DOHH2 (cell line): ENCODE results near the gene DLX4.

Experiments used
- H3F3A ChIP-seq: fragments of 200-600 bp; sonication (generic), shearing (Covaris generic); 2 replicates; pipeline ENCODE4 v1.6.0; 2016; ENCODE audit warnings: antibody characterized with exemption, mild to moderate bottlenecking; ENCODE audit not compliant: control insufficient read depth, insufficient read depth
- H3K27ac ChIP-seq: fragments of 200-600 bp; sonication (generic); 2 replicates; pipeline ENCODE4 v1.5.1; 2014; ENCODE audit warnings: low read depth, mild to moderate bottlenecking, low read length, moderate library complexity
- H3K27me3 ChIP-seq: fragments of 200-600 bp; sonication (generic); 2 replicates; pipeline ENCODE4 v1.6.1; 2014; ENCODE audit warnings: mild to moderate bottlenecking, low read length, mixed read lengths; ENCODE audit not compliant: control insufficient read depth
- H3K36me3 ChIP-seq: fragments of 200-600 bp; sonication (generic); 2 replicates; pipeline ENCODE4 v1.6.1; 2014; ENCODE audit warnings: mild to moderate bottlenecking, low read length, moderate library complexity, mixed read lengths; ENCODE audit not compliant: control insufficient read depth
- H3K4me1 ChIP-seq: fragments of 200-600 bp; sonication (generic); 2 replicates; pipeline ENCODE4 v1.6.1; 2014; ENCODE audit warnings: mild to moderate bottlenecking, low read length, mixed read lengths; ENCODE audit not compliant: control insufficient read depth
- H3K4me2 ChIP-seq: fragments of 200-600 bp; sonication (generic); 2 replicates; pipeline ENCODE4 v1.6.0; 2014; ENCODE audit warnings: mild to moderate bottlenecking, low read length, moderate library complexity
- H3K4me3 ChIP-seq: fragments of 200-600 bp; sonication (generic); 2 replicates; pipeline ENCODE4 v1.5.1; 2014; ENCODE audit warnings: mild to moderate bottlenecking, low read length, mixed read lengths
- H3K79me2 ChIP-seq: fragments of 200-600 bp; sonication (generic); 2 replicates; pipeline ENCODE4 v1.6.1; 2014; ENCODE audit warnings: mild to moderate bottlenecking, low read length, mixed read lengths; ENCODE audit not compliant: control insufficient read depth
- H3K9me2 ChIP-seq: fragments of 200-600 bp; sonication (generic); replicated peaks from 2 replicates; pipeline ENCODE4 v1.6.1; 2014; ENCODE audit warnings: mild to moderate bottlenecking, low read length, mixed read lengths; ENCODE audit not compliant: control insufficient read depth
- H3K9me3 ChIP-seq: fragments of 200-600 bp; sonication (generic); 2 replicates; pipeline ENCODE4 v1.6.1; 2014; ENCODE audit warnings: antibody characterized with exemption, low read length, mixed read lengths; ENCODE audit not compliant: control insufficient read depth, insufficient read depth
- H4K20me1 ChIP-seq: fragments of 200-600 bp; sonication (generic); 2 replicates; pipeline ENCODE4 v1.6.0; 2014; ENCODE audit warnings: low read depth, mild to moderate bottlenecking, antibody characterized with exemption, low read length, moderate library complexity; ENCODE audit not compliant: control insufficient read depth, insufficient read depth
- CTCF ChIP-seq: fragments of 200-600 bp; sonication (generic); IDR thresholded peaks from one replicate; pipeline ENCODE4 v1.5.1; 2014; ENCODE audit warnings: antibody characterized with exemption, mild to moderate bottlenecking, low read depth, low read length; ENCODE audit not compliant: poor library complexity, severe bottlenecking
- EZH2phosphoT487 ChIP-seq: fragments of 200-600 bp; sonication (generic); IDR thresholded peaks from 2 replicates; pipeline ENCODE4 v1.6.1; 2017; ENCODE audit warnings: borderline replicate concordance, mild to moderate bottlenecking, antibody characterized with exemption, low read length, moderate library complexity, mixed read lengths

Gene DLX4

GRCh38 chr17:49992933-49993422, 24.0 kb downstream of the DLX4 start:
- Histone ChIP-seq H3K27ac (no peak overlapping the region), H3F3A (no peaks in the 10 kb centered on the region), H4K20me1 (no peaks in the 10 kb centered on the region), H3K27me3 (peaks cover 59% of the 10 kb centered on the region), H3K36me3 (no peaks in the 10 kb centered on the region), H3K4me2 (no peak overlapping the region), H3K4me3 (no peak overlapping the region), H3K79me2 (no peaks in the 10 kb centered on the region), H3K9me3 (no peaks in the 10 kb centered on the region), H3K9me2 (no peaks in the 10 kb centered on the region), H3K4me1 (peaks cover 5% of the 10 kb centered on the region)
- TF ChIP-seq CTCF (no peak), EZH2phosphoT487 (no peak)

- no peaks in the 10 kb centered on the region for H3F3A ChIP-seq
- H3K79me2 ChIP-seq, result no peaks in the 10 kb centered on the region
- H3K27me3 ChIP-seq, result peaks cover 59% of the 10 kb centered on the region
- peaks cover 8% of the 10 kb centered on the region for H3K4me1 ChIP-seq
- no peak for TF ChIP-seq CTCF
- no peak for TF ChIP-seq EZH2phosphoT487
- no peak overlapping the region for H3K4me2 ChIP-seq
- H4K20me1 ChIP-seq, result no peaks in the 10 kb centered on the region
- H3K9me3 ChIP-seq, result no peaks in the 10 kb centered on the region
- H3K36me3 ChIP-seq, result no peaks in the 10 kb centered on the region
- H3K9me2 ChIP-seq, result no peaks in the 10 kb centered on the region
- no peak overlapping the region for H3K4me3 ChIP-seq
- H3K27ac ChIP-seq, result no peak overlapping the region
Observed at GRCh38 chr17:49993423-49994060, 24.6 kb downstream of the DLX4 start.

- Histone ChIP-seq H3K4me3 (no peak overlapping the region), H3K4me2 (no peak overlapping the region), H3K79me2 (no peaks in the 10 kb centered on the region), H3K9me2 (no peaks in the 10 kb centered on the region), H3K9me3 (no peaks in the 10 kb centered on the region), H3F3A (no peaks in the 10 kb centered on the region), H3K27me3 (peaks cover 60% of the 10 kb centered on the region), H3K4me1 (peaks cover 10% of the 10 kb centered on the region), H3K36me3 (no peaks in the 10 kb centered on the region), H4K20me1 (no peaks in the 10 kb centered on the region), H3K27ac (no peak overlapping the region)
- TF ChIP-seq EZH2phosphoT487 (no peak), CTCF (no peak)
Observed at GRCh38 chr17:49994085-49995054, 25.4 kb downstream of the DLX4 start.
